ENCODE measurements around the gene HSD17B2.

Gene HSD17B2

GRCh38 chr16:82034981-82035612 lies at the start of gene HSD17B2:
TSS of gene HSD17B2 (plus strand) at chr16:82035253. CDS start at chr16:82035425, 172 bp downstream.
- no peak for ATAC-seq
- no peak for TF ChIP-seq CSDC2 (CRISPR knock-in tag; IDR thresholded peaks at IDR 0.05)
- no peak for TF ChIP-seq SNAI2 (CRISPR knock-in tag; IDR thresholded peaks at IDR 0.05)
- TF ChIP-seq PPARA (CRISPR knock-in tag; IDR thresholded peaks at IDR 0.05; ENCODE audit: borderline replicate concordance) = no peak
- no peak for TF ChIP-seq ZC3H10 (CRISPR knock-in tag; IDR thresholded peaks at IDR 0.05)
- TF ChIP-seq ZFP3 (CRISPR knock-in tag; IDR thresholded peaks at IDR 0.05) = no peak
- no peak for TF ChIP-seq CSRNP3 (CRISPR knock-in tag; IDR thresholded peaks at IDR 0.05)
- no peak for TF ChIP-seq ZFP30 (CRISPR knock-in tag; IDR thresholded peaks at IDR 0.05)
- no peak for TF ChIP-seq OSR1 (CRISPR knock-in tag; IDR thresholded peaks at IDR 0.05)
- TF ChIP-seq RARB (CRISPR knock-in tag; IDR thresholded peaks at IDR 0.05) = no peak

GRCh38 chr16:81987121-81987520 lies 47.9 kb upstream of the HSD17B2 start:
- TF ChIP-seq CSDC2 (CRISPR knock-in tag; IDR thresholded peaks at IDR 0.05) = no peak
- no peak for TF ChIP-seq TCF4 (CRISPR knock-in tag; IDR thresholded peaks at IDR 0.05; ENCODE audit: borderline replicate concordance)
- no peak for TF ChIP-seq ZNF8 (CRISPR knock-in tag; IDR thresholded peaks at IDR 0.05)
- no peak for TF ChIP-seq BACH2 (CRISPR knock-in tag; IDR thresholded peaks at IDR 0.05; ENCODE audit: borderline replicate concordance)
- no peak for TF ChIP-seq OSR1 (CRISPR knock-in tag; IDR thresholded peaks at IDR 0.05)
- TF ChIP-seq SNAI2 (CRISPR knock-in tag; IDR thresholded peaks at IDR 0.05) = no peak
- no peak for TF ChIP-seq ISL1 (CRISPR knock-in tag; IDR thresholded peaks at IDR 0.05)
- no peak for TF ChIP-seq CSRNP3 (CRISPR knock-in tag; IDR thresholded peaks at IDR 0.05)
- no peak for TF ChIP-seq ZFP30 (CRISPR knock-in tag; IDR thresholded peaks at IDR 0.05)
- TF ChIP-seq PPARA (CRISPR knock-in tag; IDR thresholded peaks at IDR 0.05; ENCODE audit: borderline replicate concordance) = no peak
- TF ChIP-seq POU6F1 (CRISPR knock-in tag; IDR thresholded peaks at IDR 0.05; ENCODE audit: borderline replicate concordance, low read depth) = no peak
- no peak for ATAC-seq

- ATAC-seq = no peak
- no peak for TF ChIP-seq RARB (CRISPR knock-in tag; IDR thresholded peaks at IDR 0.05)
- TF ChIP-seq ISL1 (CRISPR knock-in tag; IDR thresholded peaks at IDR 0.05) = no peak
- TF ChIP-seq SNAI2 (CRISPR knock-in tag; IDR thresholded peaks at IDR 0.05) = no peak
- TF ChIP-seq ZFP30 (CRISPR knock-in tag; IDR thresholded peaks at IDR 0.05) = no peak
- no peak for TF ChIP-seq TSHZ2 (CRISPR knock-in tag; IDR thresholded peaks at IDR 0.05)
Observed at GRCh38 chr16:81987706-81988105, 47.3 kb upstream of the HSD17B2 start.

- ATAC-seq = no peak
- TF ChIP-seq ARNTL (CRISPR knock-in tag; IDR thresholded peaks at IDR 0.05; ENCODE audit: borderline replicate concordance, low read depth) = no peak
- TF ChIP-seq CSRNP3 (CRISPR knock-in tag; IDR thresholded peaks at IDR 0.05) = no peak
- TF ChIP-seq POU6F1 (CRISPR knock-in tag; IDR thresholded peaks at IDR 0.05; ENCODE audit: borderline replicate concordance, low read depth) = no peak
- TF ChIP-seq ESRRG (CRISPR knock-in tag; IDR thresholded peaks at IDR 0.05) = no peak
- no peak for TF ChIP-seq TSHZ2 (CRISPR knock-in tag; IDR thresholded peaks at IDR 0.05)
- TF ChIP-seq PATZ1 (CRISPR knock-in tag; IDR thresholded peaks at IDR 0.05; ENCODE audit: borderline replicate concordance) = no peak
Observed at GRCh38 chr16:81992859-81993258, 42.2 kb upstream of the HSD17B2 start.
